Right lobe of liver (tissue), 6 donors: Measurements from ENCODE around the gene ADAMTS4. TPM values are rescaled to one million over a fixed set of nuclear protein-coding genes. Genes with fewer than 3 reads are reported as not detected.

Source experiments
- ATAC-seq, 4 donors: fragments of 200-7000 bp; cut with Tn5 transposase; one replicate each; pipeline ENCODE4 v1.9.1; 2020; ENCODE audit warnings: mild to moderate bottlenecking in 4 of 4, moderate library complexity in 4 of 4
- DNase-seq, 3 donors: peaks; one replicate each; pipeline ENCODE4 v3.0.0-alpha.2; 2020
- H3K27ac ChIP-seq, 3 donors: fragments of 200-600 bp; one replicate each; pipeline ENCODE4 v1.8.0; 2022
- H3K27me3 ChIP-seq, 2 donors: fragments of 200-600 bp; one replicate each; pipeline ENCODE4 v1.8.0; 2022
- H3K36me3 ChIP-seq, 4 donors: fragments of 200-600 bp; sonication (generic) in 1 of 4; one replicate each; pipeline versions ENCODE4 v1.5.1 to v1.8.0; 2017 to 2022; ENCODE audit warnings: control low read depth in 1 of 4
- H3K4me1 ChIP-seq, 4 donors: fragments of 200-600 bp; sonication (generic) in 1 of 4; one replicate each; pipeline versions ENCODE4 v1.5.1 to v1.8.0; 2017 to 2022; ENCODE audit warnings: control low read depth in 1 of 4
- H3K4me3 ChIP-seq, 3 donors: fragments of 200-600 bp; one replicate each; pipeline ENCODE4 v1.8.0; 2022
- H3K9me3 ChIP-seq, 4 donors: fragments of 200-600 bp; sonication (generic) in 1 of 4; one replicate each; pipeline versions ENCODE4 v1.5.1 to v1.8.0; 2017 to 2022; ENCODE audit warnings: control low read depth in 1 of 4
- POLR2A ChIP-seq: fragments of 450-650 bp; IDR thresholded peaks from one replicate; pipeline ENCODE4 v1.6.1; 2017; ENCODE audit warnings: antibody characterized with exemption, mild to moderate bottlenecking
- WGBS: methylation state at CpG from one replicate; pipeline ENCODE4 v1.1.6; 2018; ENCODE audit warnings: low coverage, low lambda C conversion rate; ENCODE audit not compliant: insufficient coverage; ENCODE audit errors: missing lambda C conversion rate; 5-methylcytosine and 5-hydroxymethylcytosine counted together
- intact Hi-C, 2 donors: fragments of 100-400 bp; cut with DNase I; formaldehyde crosslinking; loops; one replicate each; pipeline versions ENCODE4 v1.11.2 to v1.14.1; 2022
- total RNA-seq, 6 experiments: library from RNA; depleted of rRNA in 2 of 6; stranded (reverse); fragments of >200 nt in 2 of 6; fragmentation: NEBNext Ultra II Directional in 3 of 6; extraction: Animal tissue kit (Norgen Biotek cat#: 25700) in 3 of 6; gene quantifications; one replicate each; pipeline versions ENCODE4 v1.1.0 to v1.2.4, GENCODE V29; 2016 to 2023
- TF ChIP-seq, protein P1 (sequence below), 4 donors: fragments of 200-600 bp in 3 of 4; fragments of 450-650 bp in 1 of 4; IDR thresholded peaks; one replicate each; pipeline versions ENCODE4 v1.5.1 to v1.8.0; 2016 to 2022; ENCODE audit warnings: antibody characterized with exemption in 4 of 4, mild to moderate bottlenecking in 2 of 4
- donor health status: DM: no; HTN: yes; CAD: no.
- donor health status: DM: no; HTN: no; CAD: no.
- donor health status: DM: no; HTN: no; CAD: no.
- donor health status: DM: no; HTN: yes; CAD: no.
- donor health status: DM: no; HTN: yes; CAD: no.

The ADAMTS4 gene
- total RNA-seq, 6 experiments from 2014 or later = 0.29 to 11.0 (median 2.1) TPM

DNA sequence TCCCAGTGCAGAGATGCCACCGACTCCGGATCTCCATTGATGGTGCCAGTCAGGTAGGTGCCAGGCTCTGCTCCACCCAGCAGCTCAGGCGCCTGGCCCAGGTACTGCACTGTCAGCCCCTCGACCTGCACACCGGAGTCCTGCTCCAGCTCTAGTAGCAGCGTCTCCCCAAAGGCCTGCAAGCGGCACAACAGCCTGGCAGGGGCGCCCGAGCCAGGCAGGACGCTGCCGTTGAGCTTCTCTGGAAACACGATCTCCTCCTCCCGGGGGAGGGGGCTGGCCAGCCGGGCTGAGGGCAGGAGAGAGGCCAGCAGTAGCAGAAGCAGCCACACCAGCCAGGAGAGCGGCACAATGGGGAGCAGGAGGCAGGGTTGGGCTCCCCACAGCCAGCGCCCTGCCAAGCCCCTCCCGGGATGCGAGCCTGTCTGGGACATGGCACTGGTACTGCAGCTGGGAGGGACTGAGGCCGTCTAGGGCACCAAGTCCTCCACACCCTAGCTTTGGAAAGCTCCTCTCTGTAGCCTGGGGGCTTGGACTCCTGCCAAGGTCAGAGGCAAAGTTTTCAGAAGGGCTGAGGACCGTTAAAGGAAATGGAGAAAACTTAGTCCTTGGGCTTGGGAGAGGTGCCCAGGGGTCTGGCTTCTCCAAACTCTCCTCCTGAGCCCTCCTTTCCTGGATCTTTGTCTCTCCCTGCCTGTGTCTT lies 509 bp downstream of the ADAMTS4 start:
- peaks cover 0 to 27% (median 14%) of the 10 kb centered on the region in 4 donors for H3K4me1 ChIP-seq
- TF ChIP-seq, protein P1, sequence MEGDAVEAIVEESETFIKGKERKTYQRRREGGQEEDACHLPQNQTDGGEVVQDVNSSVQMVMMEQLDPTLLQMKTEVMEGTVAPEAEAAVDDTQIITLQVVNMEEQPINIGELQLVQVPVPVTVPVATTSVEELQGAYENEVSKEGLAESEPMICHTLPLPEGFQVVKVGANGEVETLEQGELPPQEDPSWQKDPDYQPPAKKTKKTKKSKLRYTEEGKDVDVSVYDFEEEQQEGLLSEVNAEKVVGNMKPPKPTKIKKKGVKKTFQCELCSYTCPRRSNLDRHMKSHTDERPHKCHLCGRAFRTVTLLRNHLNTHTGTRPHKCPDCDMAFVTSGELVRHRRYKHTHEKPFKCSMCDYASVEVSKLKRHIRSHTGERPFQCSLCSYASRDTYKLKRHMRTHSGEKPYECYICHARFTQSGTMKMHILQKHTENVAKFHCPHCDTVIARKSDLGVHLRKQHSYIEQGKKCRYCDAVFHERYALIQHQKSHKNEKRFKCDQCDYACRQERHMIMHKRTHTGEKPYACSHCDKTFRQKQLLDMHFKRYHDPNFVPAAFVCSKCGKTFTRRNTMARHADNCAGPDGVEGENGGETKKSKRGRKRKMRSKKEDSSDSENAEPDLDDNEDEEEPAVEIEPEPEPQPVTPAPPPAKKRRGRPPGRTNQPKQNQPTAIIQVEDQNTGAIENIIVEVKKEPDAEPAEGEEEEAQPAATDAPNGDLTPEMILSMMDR (IDR thresholded peaks at IDR 0.05) = no peak
- no peak for TF ChIP-seq POLR2A
- intact Hi-C loops = loop anchor here (10.0 kb wide), 2 partner anchors 176 to 186 kb away; no protein-coding TSS in a partner anchor
- 13% methylated on average over 7 of the region's 20 CpGs for WGBS
- H3K36me3 ChIP-seq = peaks cover 0 to under 1% (median 0%) of the 10 kb centered on the region in 4 donors
- peak overlapping the region; percentile 19 to 38 (median 23) for H3K4me3 ChIP-seq
- ATAC-seq (no peak), DNase-seq (peak in 1 of 3 donors; percentile 30)
- no peaks in the 10 kb centered on the region for H3K27me3 ChIP-seq
- H3K27ac ChIP-seq = peak overlapping the region; percentile 55 to 95 (median 92)
- H3K9me3 ChIP-seq = no peaks in the 10 kb centered on the region

DNA sequence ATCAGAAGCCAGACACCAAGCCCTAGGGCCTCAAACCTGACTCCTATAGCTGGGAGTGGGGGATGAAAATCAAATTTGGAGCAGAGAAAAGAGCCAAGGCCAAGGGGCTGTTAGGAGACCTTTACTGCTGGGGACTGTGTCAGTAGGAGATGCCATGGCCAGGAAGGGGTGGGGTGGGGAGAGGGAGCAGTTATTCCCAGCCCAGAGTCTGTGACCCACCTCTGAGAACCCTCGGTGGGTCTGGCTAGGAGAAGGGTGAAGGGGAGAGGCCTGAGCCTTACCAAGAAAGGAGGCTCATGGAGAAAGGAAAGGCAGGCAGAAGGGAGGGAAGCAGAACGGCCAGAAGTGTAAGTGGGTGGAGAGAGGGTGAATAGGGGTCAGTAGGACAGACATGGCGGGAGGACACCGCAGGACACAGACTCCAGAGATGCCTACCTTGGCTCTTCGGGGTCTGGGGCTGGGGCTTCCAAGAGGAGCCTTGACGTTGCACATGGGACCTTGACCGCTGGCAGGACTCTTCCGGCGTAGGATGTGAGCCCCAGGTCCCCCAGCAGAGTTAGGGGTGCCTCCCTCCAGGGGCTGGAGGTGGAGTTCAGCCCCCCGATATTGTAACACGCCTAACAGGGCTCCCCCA lies 1.2 kb downstream of the ADAMTS4 start:
- 55% methylated on average over 4 of the region's 11 CpGs for WGBS
- Histone ChIP-seq H3K4me1 (peaks cover 0 to 30% (median 18%) of the 10 kb centered on the region in 4 donors), H3K27me3 (no peaks in the 10 kb centered on the region), H3K4me3 (peak overlapping the region; percentile 19 to 38 (median 23)), H3K36me3 (no peaks in the 10 kb centered on the region), H3K9me3 (no peaks in the 10 kb centered on the region), H3K27ac (peak overlapping the region; percentile 36 to 95 (median 55))
- TF ChIP-seq, protein P1 (IDR thresholded peaks at IDR 0.05) = no peak
- no peak for TF ChIP-seq POLR2A
- DNase-seq (no peak), ATAC-seq (no peak)
- intact Hi-C loops = loop anchor here (10.0 kb wide), 2 partner anchors 177 to 187 kb away; no protein-coding TSS in a partner anchor

DNA sequence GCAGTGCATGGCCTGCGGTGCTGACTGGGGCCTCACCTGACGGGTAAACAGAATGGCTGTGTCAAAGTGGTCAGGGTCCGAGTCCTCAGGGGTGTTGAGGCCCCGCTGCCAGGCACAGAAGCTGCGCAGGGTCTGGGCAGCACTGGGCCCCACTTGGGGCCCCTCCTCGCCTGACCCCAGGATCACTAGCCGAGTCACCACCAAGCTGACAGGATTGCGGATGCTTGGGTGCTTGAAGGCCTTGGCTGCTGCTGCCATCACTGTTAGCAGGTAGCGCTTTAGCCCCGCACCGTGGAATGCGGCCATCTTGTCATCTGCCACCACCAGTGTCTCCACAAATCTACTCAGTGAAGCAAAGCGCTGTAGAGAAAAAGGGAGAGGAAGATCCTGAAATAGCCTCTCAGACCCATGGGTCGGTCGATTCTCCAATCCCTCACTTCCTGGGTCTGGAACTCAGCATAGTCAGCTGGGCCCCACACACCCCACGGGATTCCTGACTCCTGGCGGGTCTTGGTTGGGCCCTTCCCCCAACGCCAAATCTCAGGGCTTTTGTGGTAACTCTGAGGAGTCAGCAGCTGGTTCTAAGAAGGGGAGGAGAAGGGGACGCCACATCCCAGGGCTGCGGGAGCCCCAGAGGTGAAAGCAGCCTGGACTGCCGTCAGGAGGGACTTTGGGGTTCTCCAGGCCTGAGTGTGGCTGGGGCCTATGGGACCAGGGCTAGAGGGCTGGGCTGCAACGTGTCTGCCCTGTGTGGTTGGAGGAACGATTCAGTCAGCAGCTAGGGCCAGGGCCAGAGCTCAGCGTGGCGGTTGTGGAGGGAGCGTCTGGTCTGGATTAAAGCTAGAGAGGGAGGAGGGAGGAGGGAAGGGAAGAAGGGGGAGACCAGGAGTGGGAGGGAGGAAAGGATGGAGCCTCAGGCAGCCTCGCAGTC lies 2.1 kb downstream of the ADAMTS4 start:
- peak overlapping the region in 1 of 3 donors; percentile 38 for H3K4me3 ChIP-seq
- WGBS = 55% methylated on average over 8 of the region's 27 CpGs
- H3K36me3 ChIP-seq = no peaks in the 10 kb centered on the region
- DNase-seq (no peak), ATAC-seq (no peak)
- no peaks in the 10 kb centered on the region for H3K9me3 ChIP-seq
- intact Hi-C loops = loop anchor here (10.0 kb wide), 2 partner anchors 178 to 188 kb away; no protein-coding TSS in a partner anchor
- H3K4me1 ChIP-seq = peaks cover 0 to 31% (median 19%) of the 10 kb centered on the region in 4 donors
- TF ChIP-seq POLR2A = peak; percentile 8
- TF ChIP-seq, protein P1 (IDR thresholded peaks at IDR 0.05) = no peak
- no peaks in the 10 kb centered on the region for H3K27me3 ChIP-seq
- peak overlapping the region; percentile 36 to 95 (median 55) for H3K27ac ChIP-seq

DNA sequence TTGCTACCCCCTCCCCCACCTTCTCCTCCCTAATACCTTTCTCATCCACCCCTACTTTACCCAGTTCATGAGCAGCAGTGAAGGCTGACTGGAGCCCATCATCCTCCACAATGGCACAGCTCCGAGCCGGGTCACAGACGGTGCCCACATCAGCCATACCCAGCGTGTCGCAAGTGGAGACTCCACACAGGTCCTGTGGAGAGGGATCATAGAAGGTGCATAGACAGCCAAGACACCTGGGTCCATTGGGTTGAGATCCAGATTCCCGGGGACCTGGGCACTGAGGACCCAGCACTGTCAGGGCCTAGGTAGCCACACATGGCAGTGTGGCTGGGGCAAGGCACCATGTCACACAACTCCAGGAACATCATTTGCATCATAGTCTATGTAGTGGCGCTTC lies 2.7 kb downstream of the ADAMTS4 start:
- WGBS = 100% methylated on average over 4 of the region's 7 CpGs
- intact Hi-C loops = loop anchor here (10.0 kb wide), 2 partner anchors 179 to 189 kb away; no protein-coding TSS in a partner anchor
- TF ChIP-seq POLR2A = no peak
- H3K36me3 ChIP-seq = no peaks in the 10 kb centered on the region
- peaks cover 0 to 26% (median 15%) of the 10 kb centered on the region in 4 donors for H3K4me1 ChIP-seq
- no peak for DNase-seq
- peak overlapping the region in 1 of 3 donors; percentile 55 for H3K27ac ChIP-seq
- H3K9me3 ChIP-seq = no peaks in the 10 kb centered on the region
- H3K27me3 ChIP-seq = no peaks in the 10 kb centered on the region
- ATAC-seq = no peak
- H3K4me3 ChIP-seq = peak overlapping the region in 1 of 3 donors; percentile 38
